Endothelial cell of umbilical vein (primary cell): Measurements from ENCODE around the gene CCDC146. TPM values are rescaled to one million over a fixed set of nuclear protein-coding genes. Genes with fewer than 3 reads are reported as not detected.

ENCODE experiments used
- BruUV-seq: library from RNA; stranded (reverse); fragments of 400-500 nt; replicated peaks from 2 replicates; lab custom pipeline; 2021; lab: Mats Ljungman, UMichigan
- CTCF ChIA-PET: fragments of 300-600, 350-600 bp; sonication (Branson Sonifier 250); formaldehyde crosslinking; loops from one replicate; lab custom pipeline; 2021; ENCODE audit warnings: antibody characterized with exemption, inconsistent platforms; lab: Charles Lee
- POLR2A ChIA-PET: fragments of 300-600, 350-600 bp; sonication (Branson Sonifier 250); formaldehyde crosslinking; loops from one replicate; lab custom pipeline; 2021; ENCODE audit warnings: antibody characterized with exemption, inconsistent platforms; lab: Charles Lee
- DNase-seq: peaks from one replicate; pipeline ENCODE4 v3.0.0-alpha.2; 2011; ENCODE audit warnings: low read depth, low spot score
- FAIRE-seq: peaks from 2 replicates; lab custom pipeline; 2011; peaks lifted over from hg19 to GRCh38; lab: Jason Lieb, UNC
- H2AFZ ChIP-seq: 2 replicates; pipeline ENCODE4 v1.6.0; 2012; ENCODE audit warnings: low read depth, low read length, control low read depth, inconsistent platforms
- H3K27ac ChIP-seq: 2 replicates; pipeline ENCODE4 v1.5.1; 2011; ENCODE audit warnings: low read depth, mild to moderate bottlenecking, control low read depth, low read length, moderate library complexity; ENCODE audit not compliant: insufficient read depth
- H3K27me3 ChIP-seq, 2 experiments: 2 replicates each; pipeline versions ENCODE4 v1.6.0 to v1.6.1; 2011; ENCODE audit warnings: low read length in 2 of 2, mixed read lengths in 1 of 2; ENCODE audit not compliant: control insufficient read depth in 2 of 2, insufficient read depth in 2 of 2
- H3K36me3 ChIP-seq, 2 experiments: 2 replicates in 1 of 2; 3 replicates in 1 of 2; pipeline ENCODE4 v1.5.1; 2011; ENCODE audit warnings: low read length in 2 of 2, mild to moderate bottlenecking in 1 of 2, moderate library complexity in 1 of 2; ENCODE audit not compliant: control insufficient read depth in 2 of 2, insufficient read depth in 2 of 2; ENCODE audit errors: extremely low read depth in 1 of 2
- H3K4me1 ChIP-seq: 3 replicates; pipeline ENCODE4 v1.5.1; 2011; ENCODE audit warnings: mild to moderate bottlenecking, low read length; ENCODE audit not compliant: control insufficient read depth, insufficient read depth; ENCODE audit errors: extremely low read depth
- H3K4me2 ChIP-seq: 2 replicates; pipeline ENCODE4 v1.6.1; 2011; ENCODE audit warnings: low read length, control low read depth, mixed read lengths; ENCODE audit not compliant: insufficient read depth
- H3K4me3 ChIP-seq, 3 experiments: fragments of 200-600 bp in 1 of 3; sonication (generic), shearing (Covaris generic) in 1 of 3; replicated peaks in 1 of 3; 2 replicates each; pipeline ENCODE4 v1.5.1; 2011 to 2016; ENCODE audit warnings: control low read depth in 3 of 3, low read length in 3 of 3, mild to moderate bottlenecking in 2 of 3, inconsistent platforms in 1 of 3, low read depth in 1 of 3, moderate library complexity in 1 of 3; ENCODE audit not compliant: insufficient read depth in 1 of 3
- H3K79me2 ChIP-seq: 2 replicates; pipeline ENCODE4 v1.6.0; 2012; ENCODE audit warnings: low read length, inconsistent platforms; ENCODE audit not compliant: control insufficient read depth, insufficient read depth
- H3K9ac ChIP-seq: replicated peaks from 2 replicates; pipeline ENCODE3; 2011; ENCODE audit warnings: low read length, control low read depth; ENCODE audit not compliant: insufficient read depth; ENCODE audit errors: extremely low read depth
- H3K9me1 ChIP-seq: replicated peaks from 3 replicates; pipeline ENCODE4 v1.6.0; 2011; ENCODE audit warnings: mild to moderate bottlenecking, low read length; ENCODE audit not compliant: control insufficient read depth, insufficient read depth; ENCODE audit errors: extremely low read depth
- H3K9me3 ChIP-seq: replicated peaks from 2 replicates; pipeline ENCODE4 v1.5.1; 2012; ENCODE audit warnings: low read length, inconsistent platforms; ENCODE audit not compliant: control insufficient read depth, insufficient read depth
- H4K20me1 ChIP-seq: replicated peaks from 2 replicates; pipeline ENCODE3; 2011; ENCODE audit warnings: mild to moderate bottlenecking, low read length; ENCODE audit not compliant: control insufficient read depth, insufficient read depth; ENCODE audit errors: extremely low read depth
- EZH2 ChIP-seq: IDR thresholded peaks from 2 replicates; pipeline ENCODE4 v1.6.1; 2012; ENCODE audit warnings: borderline replicate concordance, low read depth, mild to moderate bottlenecking, moderate library complexity, low read length, inconsistent platforms; ENCODE audit not compliant: severe bottlenecking
- FOS ChIP-seq: IDR thresholded peaks from 2 replicates; pipeline ENCODE4 v1.6.1; 2011; ENCODE audit warnings: mild to moderate bottlenecking, low read length, moderate library complexity, borderline replicate concordance; ENCODE audit not compliant: insufficient read depth
- GATA2 ChIP-seq: IDR thresholded peaks from 2 replicates; pipeline ENCODE4 v1.7.0; 2011; ENCODE audit warnings: low read depth, mild to moderate bottlenecking, moderate library complexity, mixed read lengths, low read length; ENCODE audit not compliant: insufficient read length, insufficient read depth
- JUN ChIP-seq: IDR thresholded peaks from 2 replicates; pipeline ENCODE4 v1.6.1; 2011; ENCODE audit warnings: borderline replicate concordance, low read depth; ENCODE audit not compliant: insufficient read length, insufficient read depth
- MYC ChIP-seq: IDR thresholded peaks from one replicate; pipeline ENCODE4 v1.6.1; 2011; ENCODE audit warnings: mild to moderate bottlenecking, low read depth, low read length
- POLR2A ChIP-seq: IDR thresholded peaks from 2 replicates; pipeline ENCODE4 v1.6.1; 2012; ENCODE audit warnings: low read depth, mild to moderate bottlenecking, control low read depth, low read length
- POLR2AphosphoS5 ChIP-seq: IDR thresholded peaks from 2 replicates; pipeline ENCODE4 v1.6.1; 2012; ENCODE audit warnings: low read depth, mild to moderate bottlenecking, control low read depth, low read length, moderate library complexity; ENCODE audit not compliant: insufficient read depth
- dilution Hi-C: fragments of 300-500 bp; cut with MboI; formaldehyde crosslinking; loops from one replicate; pipeline ENCODE4 v1.15.0; 2019; ENCODE audit warnings: low sequenced_read_pairs; ENCODE audit not compliant: extremely low pct_ligation_motif_present
- intact Hi-C: fragments of 100-400 bp; cut with micrococcal nuclease; formaldehyde crosslinking; loops from one replicate; pipeline ENCODE4 v1.10.0; 2022
- polyA plus RNA-seq, 4 experiments: library from polyadenylated mRNA; depleted of rRNA in 3 of 4; stranded (reverse) in 3 of 4; unstranded in 1 of 4; fragments of >200 nt; gene quantifications; 2 replicates each; pipeline versions ENCODE4 v1.2.1 to v1.2.3, GENCODE V29; 2011 to 2012; ENCODE audit warnings: missing spikeins in 1 of 4
- total RNA-seq: library from RNA; stranded (reverse); gene quantifications from 2 replicates; pipeline ENCODE4 v1.2.3, GENCODE V29; 2021
- TF ChIP-seq, protein P1 (sequence below): IDR thresholded peaks from 2 replicates; pipeline ENCODE4 v1.6.1; 2011; ENCODE audit not compliant: insufficient read depth, insufficient read length
- TF ChIP-seq, protein P2 (sequence below), 2 donors: IDR thresholded peaks; 1 replicate in 1 of 2; 2 replicates in 1 of 2; pipeline ENCODE4 v1.5.1; 2011; ENCODE audit warnings: low read length in 2 of 2, mild to moderate bottlenecking in 2 of 2, moderate library complexity in 2 of 2, control low read depth in 1 of 2, inconsistent platforms in 1 of 2, low read depth in 1 of 2; ENCODE audit not compliant: insufficient read depth in 1 of 2; ENCODE audit errors: extremely low read depth in 1 of 2

Gene CCDC146
- total and polyA plus RNA-seq, 2 donors (not counting 3 experiments of a cell fraction or from before 2014, with no cell fraction given), result 0.65 to 2.2 TPM

DNA sequence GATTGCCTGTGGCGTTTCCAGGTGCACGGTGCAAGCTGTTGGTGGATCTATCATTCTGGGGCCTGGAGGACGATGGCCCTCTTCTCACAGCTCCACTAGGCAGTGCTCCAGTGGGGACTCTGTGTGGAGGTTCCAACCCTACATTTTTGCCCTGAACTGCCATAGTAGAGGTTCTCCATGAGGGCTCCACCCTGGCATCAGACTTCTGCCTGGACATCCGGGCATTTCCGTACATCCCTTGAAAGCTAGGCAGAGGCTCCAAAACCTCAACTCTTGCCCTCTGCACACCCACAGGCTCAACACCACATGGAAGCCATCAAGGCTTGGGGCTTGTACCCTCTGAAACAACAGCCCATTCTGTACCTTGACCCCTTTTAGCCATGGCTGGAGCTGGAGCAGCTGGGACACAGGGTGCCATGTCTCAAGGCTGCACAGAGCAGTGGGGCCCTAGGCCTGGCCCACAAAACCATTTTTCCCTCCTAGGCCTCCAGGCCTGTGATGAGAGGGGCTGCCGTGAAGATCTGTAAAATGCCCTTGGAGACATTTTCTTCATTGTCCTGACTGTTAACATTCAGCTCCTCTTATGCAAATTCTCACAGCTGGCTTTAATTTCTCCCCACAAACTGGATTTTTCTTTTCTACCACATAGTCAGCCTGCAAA, 87.2 kb downstream of the CCDC146 start:
- intact Hi-C loops (no loop called here), dilution Hi-C loops (no loop called here)
- DNase-seq, result no peak
- no peak for FAIRE-seq
- no peak overlapping the region for H3K27ac ChIP-seq
- TF ChIP-seq, protein P1, sequence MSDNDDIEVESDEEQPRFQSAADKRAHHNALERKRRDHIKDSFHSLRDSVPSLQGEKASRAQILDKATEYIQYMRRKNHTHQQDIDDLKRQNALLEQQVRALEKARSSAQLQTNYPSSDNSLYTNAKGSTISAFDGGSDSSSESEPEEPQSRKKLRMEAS, result no peak
- no peak for TF ChIP-seq JUN
- no peak for TF ChIP-seq POLR2A
- TF ChIP-seq, protein P2, sequence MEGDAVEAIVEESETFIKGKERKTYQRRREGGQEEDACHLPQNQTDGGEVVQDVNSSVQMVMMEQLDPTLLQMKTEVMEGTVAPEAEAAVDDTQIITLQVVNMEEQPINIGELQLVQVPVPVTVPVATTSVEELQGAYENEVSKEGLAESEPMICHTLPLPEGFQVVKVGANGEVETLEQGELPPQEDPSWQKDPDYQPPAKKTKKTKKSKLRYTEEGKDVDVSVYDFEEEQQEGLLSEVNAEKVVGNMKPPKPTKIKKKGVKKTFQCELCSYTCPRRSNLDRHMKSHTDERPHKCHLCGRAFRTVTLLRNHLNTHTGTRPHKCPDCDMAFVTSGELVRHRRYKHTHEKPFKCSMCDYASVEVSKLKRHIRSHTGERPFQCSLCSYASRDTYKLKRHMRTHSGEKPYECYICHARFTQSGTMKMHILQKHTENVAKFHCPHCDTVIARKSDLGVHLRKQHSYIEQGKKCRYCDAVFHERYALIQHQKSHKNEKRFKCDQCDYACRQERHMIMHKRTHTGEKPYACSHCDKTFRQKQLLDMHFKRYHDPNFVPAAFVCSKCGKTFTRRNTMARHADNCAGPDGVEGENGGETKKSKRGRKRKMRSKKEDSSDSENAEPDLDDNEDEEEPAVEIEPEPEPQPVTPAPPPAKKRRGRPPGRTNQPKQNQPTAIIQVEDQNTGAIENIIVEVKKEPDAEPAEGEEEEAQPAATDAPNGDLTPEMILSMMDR (IDR thresholded peaks at IDR 0.05; ENCODE audit: extremely low read depth in 1 of 2, insufficient read depth in 1 of 2, low read depth in 1 of 2, low read length in 2 of 2), result no peak
- TF ChIP-seq GATA2, result no peak
- no peak for TF ChIP-seq MYC
- TF ChIP-seq POLR2AphosphoS5, result no peak
- no peak for TF ChIP-seq EZH2
- TF ChIP-seq FOS, result no peak
- CTCF ChIA-PET, result no interaction called here
- no peaks in the 10 kb centered on the region for H3K9me1 ChIP-seq
- no peaks in the 10 kb centered on the region for H3K79me2 ChIP-seq
- H3K27me3 ChIP-seq, result no peaks in the 10 kb centered on the region
- no peaks in the 10 kb centered on the region for H4K20me1 ChIP-seq
- BruUV-seq, result no TSS peak
- no peaks in the 10 kb centered on the region for H3K4me1 ChIP-seq
- no peak overlapping the region for H3K9ac ChIP-seq
- no peak overlapping the region for H3K4me2 ChIP-seq
- H3K9me3 ChIP-seq, result peaks cover 3% of the 10 kb centered on the region
- no peaks in the 10 kb centered on the region for H3K36me3 ChIP-seq
- no peak overlapping the region for H2AFZ ChIP-seq
- H3K4me3 ChIP-seq, result no peak overlapping the region
- POLR2A ChIA-PET, result no interaction called here
